Activated CD4-positive, alpha-beta T cell treated with anti-CD3 and anti-CD28 coated beads, Interleukin-2, Interleukin-4, amounts not matched to agents 100 ng/mL and 50 ng/mL, durations not matched to agents 16 hours and 8 hours (primary cell): ENCODE data around the gene MAD1L1.

Source experiments
- DNase-seq: peaks from one replicate; pipeline ENCODE4 v3.0.0-alpha.2; 2020; ENCODE audit warnings: low spot score

Gene MAD1L1

DNA sequence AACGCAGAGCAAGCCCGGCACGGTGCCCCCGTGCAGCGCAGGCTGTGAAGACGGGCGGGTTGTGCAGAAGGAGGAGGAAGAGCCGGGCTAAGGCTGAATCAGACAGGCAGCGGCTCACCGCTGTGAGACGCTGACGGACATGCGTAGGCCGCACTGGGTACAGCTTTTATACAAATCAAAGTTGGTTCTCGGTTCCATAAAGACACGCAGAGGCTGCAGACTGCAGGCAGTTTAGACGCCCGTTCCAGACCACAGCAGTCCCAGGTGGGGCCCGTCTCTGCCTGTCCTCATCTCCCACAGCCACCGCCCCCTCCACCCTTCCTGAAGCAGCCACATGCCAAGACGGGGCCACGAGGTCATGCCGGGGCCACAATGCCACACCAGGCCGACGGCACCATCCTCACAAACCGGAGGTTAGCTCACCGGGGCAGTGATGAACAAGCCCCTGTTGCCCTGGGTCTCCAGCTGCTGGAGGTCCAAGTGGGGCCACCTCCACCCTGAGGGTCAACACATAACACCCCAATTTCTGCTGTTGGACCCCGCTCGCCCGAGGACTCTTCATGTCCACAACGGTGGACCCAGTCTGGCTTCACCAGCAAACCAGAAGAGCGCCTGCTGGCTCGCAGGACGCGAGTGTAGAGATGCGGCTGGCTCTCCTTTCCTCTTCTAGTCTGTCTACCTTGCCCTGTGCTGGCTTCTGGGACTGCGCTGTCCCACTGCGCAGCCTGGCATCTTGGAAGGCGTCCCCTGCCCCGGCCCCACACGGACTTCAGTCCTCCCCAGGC lies 335.5 kb downstream of the MAD1L1 start:
- DNase-seq: no peak

DNA sequence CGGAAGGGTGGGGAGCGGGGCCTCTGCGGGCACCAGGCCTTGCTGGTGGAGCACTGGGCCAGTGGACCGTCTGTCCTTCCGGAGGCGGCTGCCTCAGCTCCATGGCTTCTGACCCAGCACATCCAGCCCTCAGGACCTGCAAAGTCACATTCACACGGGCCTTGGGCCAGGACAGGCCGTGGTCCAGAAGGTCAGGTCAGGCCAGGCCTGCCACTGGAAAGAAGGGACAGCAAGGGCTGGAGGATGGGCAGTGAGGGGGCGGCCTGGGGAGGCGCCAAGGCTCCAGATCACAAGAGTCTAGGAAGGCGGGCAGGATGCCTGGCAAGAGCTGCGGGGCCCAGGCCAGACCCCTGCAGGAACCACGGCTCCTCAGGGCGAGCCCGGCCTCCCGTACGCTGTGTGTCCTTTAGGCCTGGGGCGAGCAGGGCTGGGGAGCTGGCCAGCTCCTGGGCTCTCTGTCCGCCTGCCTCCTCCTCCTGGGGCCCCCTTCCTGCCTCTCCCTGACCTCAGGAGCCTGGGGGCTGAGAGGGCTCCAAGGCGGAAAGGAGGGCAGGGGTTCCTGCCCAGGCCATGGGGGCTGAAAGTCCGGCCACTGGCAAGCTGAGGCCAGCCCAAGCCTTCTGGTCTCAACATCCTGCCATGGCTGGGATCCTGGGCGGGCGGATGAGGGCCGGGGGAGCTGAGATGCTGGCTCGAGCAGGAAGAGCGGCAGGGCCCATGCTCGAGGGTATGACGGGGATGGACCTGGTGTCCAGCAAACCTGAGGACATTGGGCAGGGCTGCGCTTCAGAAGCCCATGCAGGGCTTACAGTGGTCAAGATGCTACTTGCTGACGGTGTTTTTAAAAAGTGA lies 336.9 kb downstream of the MAD1L1 start:
- no peak for DNase-seq

DNA sequence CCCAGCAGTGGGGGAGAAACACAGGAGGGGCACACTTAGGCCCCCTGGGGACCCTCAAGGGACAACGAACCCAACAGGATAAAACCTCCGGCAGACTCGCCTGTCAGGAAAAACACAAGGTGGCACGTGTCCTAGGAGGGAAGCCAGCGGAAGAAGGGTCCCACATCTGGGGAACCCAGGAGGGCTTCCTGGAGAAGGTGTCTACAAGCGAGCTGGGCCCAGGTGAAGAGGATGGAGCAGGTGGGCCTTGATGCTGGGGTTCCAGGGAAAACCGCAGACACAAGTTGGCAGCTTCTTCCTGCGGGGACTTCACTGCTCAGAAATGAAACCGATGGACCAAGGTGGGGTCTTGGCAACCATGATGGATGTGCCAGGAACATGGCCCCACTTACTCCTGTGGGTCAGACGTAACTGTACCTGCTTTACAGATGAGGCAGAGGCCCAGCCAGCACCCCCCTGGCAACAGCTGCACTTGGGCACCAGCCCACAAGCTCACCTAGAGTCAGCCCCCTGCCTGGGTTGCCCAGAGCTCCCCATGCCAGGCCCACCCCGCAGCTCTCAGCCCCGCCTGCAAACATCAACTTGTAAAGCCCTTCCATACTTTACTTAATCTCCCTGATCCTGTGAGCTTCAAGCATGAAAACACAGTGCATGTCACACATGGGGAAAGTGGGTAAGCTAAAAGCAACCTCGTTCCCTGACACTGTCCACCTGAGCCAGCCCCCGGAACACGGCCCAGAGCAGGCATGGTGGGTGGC lies 337.7 kb downstream of the MAD1L1 start:
- no peak for DNase-seq

DNA sequence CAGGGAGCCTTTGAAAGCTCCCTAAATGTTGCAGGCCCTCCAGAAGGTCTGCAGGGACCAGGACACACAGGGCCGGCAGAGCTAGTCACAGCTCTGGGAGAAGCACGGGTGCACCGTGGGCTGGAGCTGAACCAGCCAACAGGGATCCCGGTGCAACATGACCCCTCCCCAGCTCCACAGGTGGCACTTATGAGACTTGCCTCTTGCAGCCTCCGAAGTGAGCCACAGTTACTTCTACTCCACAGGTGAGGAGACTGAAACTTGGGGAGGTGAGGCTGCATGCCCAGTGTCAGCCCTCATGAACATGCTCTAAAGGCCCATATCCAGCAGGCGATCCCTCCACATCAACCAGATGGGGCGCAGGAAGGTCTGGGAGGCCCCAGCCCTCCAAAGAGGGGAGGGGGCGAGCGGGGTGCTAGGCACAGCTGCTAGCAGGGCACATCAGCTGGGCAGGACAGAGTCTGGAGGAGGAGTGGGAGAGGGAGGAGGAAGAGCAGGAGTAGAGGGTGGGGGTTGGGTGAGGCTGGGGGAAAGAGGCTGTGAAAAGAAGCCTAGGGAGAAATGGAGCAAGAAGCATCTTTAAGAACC lies 338.3 kb downstream of the MAD1L1 start:
- no peak for DNase-seq

DNA sequence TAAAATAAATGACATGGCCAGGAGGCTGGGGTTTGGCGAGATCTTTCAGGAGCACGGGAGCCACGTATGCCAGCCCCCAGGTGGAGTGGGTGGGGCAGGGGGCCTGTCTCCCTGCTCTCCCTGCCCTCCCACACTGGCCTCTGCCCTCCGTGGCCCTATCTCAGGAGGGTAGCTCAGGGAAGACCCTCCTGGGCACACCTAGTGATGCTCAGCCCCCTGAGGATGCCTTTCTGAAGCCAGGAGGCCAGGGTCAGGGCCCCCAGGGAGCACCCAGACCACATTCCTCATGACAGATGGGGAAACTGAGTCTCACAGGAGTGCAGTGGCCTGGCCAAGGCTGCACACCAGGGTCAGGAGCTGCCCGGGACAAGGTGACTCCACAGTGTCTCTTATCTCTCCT lies 339.3 kb downstream of the MAD1L1 start:
- no peak for DNase-seq

DNA sequence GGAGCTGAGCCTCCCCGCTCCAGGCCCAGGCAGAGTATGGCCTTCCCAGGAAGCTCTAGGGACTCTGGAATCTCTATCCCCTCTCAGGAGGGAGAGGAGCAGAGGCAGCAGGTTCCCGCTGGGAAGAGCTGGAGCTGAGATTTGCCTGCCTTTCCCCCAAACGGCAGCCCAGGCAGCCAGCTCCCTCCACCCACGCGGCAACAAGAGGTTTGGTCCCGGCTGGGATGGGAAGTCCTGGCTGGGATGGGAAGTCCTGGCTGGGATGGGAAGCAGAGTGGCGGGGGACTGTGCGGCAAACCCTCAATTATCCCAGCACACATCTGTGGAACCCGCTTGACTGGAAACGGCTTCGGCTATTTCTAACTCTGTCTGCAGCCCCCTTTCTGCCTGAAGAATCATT lies 339.7 kb downstream of the MAD1L1 start:
- no peak for DNase-seq

DNA sequence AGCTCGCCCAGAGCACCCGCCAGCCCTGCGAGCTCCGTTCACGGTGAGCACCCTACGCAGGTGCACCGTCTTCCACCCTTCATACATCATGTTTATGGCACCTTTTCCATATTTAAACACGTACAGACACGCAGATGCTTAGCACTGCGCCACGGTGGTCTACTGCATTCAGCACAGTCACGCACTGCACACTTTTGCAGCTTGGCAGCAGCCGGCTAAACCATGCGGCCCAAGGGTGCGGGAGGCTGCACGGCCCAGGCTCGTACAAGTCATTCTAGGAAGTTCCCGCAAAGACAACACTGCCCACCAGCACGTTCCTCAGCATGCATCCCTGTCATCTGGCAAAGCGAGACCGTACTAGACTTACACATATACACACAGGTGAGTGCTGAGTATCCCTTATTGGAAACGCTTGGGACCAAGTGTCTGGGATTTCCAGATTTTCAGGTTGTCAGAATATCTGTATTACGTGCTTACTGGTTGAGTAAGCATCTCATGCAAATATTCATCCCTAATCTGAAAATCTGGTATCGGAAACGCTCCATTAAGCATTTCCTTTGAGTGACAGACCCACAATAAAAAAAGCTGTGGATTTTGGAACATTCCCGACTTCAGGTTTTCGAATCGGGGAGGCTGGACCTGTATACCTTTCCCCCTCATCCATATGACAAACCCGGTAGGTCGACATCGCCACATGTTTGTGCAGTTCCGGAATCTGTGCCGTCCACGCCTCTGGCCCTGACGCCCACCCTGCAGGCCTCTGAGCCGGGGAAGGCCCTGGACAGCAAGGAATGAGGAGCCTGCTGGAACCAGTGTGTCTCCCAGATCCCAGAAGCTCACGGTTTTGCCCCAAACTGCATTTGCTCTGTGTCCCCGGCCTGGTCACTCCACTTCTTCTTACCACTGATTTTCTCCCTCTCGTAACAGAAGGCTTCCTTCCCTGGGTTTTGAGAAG lies 340.5 kb downstream of the MAD1L1 start:
- no peak for DNase-seq

DNA sequence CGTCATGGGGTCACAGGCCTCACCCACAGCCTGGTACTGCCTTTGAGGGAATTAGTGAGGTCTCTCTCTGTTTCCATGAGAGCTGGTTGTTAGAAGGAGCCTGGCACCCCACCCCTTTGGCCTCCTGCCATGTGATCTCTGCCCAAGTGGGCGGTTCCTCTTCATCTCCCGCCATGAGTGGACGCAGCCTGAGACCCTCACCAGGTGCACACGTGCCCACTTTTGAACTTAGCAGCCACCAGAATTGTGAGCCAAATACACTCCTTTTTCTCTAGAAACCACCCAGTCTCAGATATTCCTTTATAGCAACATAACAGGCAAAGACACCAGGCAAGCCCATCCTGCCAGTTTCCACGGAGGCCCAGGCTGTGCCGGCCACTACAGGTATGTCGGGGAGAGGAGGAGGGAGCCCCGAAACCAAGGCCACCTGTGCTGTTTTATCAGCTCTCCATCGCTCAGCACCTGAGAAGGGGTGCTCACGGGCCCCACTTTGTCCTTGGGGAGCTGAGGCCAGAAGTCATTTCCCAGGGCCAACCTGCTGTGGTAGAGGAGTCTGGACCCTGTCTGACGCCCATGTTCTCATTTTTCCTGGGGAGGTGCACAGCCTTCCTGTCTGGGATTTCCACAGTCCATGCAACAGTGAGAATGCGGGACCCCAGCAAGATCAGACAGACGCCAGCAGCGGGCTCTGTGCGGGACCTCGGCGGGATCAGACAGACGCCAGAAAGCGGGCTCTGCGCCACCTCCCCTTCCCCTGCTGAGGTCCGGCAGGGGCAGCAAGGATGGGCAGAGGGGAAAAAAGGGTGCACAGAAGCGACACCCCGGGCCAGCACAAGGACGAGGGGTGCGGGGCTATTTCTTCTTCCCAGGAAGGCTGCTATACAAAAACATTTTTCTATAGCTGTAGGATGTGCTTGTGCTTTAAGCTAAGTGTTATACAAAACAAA lies 342.2 kb downstream of the MAD1L1 start:
- no peak for DNase-seq

DNA sequence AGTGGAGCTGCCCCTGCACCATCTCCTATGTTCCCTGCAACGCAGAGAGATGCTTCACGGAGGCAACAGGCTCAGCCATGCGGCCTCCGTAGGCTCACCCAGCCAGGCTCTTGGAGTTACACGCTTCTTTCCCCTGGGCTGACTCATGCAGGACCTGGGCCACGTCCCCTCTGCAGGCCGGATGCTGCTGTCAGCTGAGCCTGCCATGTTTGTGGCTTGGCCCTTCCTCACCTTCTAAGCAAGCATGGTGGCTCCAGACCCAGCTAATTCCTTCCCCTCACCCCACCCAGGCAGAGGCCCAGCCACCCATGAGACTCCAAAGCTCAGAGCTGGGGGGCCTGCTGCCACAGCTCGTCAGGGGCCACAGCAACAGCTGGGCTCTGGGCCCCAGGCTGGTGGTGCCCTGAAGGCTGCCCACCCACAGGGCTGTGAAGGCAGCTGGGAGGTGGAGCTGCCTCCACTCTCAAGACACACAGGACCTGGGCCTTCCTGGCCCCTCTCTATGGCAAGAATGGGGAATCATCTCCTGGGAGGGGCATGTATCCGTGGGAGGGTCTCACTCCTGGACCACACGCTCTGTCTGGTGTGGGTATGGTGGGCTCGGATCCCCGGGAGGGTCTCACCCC lies 343.1 kb downstream of the MAD1L1 start:
- no peak for DNase-seq

DNA sequence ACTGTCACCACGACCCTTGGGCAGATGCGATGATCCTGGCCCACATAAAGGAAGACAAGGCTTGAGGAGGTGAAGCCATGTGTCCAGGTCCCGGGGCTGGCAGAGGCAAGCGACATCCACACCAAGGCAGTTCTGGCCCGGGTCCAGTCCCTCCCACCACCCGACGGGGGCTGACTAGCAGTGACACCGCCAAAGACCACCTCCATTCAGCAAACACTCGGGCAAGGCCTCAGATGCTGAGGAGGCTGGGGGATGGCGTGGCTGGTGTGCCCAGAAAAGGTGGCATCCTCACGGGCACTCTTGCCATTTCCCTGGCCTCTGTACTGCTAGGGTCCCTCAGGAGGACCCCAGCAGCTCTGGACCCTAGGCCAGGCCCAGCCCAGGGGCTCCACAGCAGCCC lies 343.7 kb downstream of the MAD1L1 start:
- no peak for DNase-seq

DNA sequence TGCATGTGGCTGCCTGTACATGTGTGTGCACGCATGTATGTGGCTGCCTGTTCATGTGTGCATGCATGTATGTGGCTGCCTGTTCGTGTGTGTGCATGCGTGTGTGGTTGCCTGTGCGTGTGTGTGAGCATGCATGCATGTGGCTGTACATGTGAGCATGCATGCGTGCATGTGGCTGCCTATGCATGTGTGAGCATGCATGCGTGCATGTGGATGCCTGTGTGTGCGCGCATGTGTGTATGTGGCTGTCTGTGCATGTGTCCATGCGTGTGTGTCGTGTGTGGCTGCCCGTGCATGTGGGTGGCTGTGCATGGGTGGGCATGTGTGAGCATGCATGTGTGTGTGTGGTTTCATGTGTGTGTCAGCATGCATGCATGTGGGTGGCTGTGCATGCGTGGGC lies 344.3 kb downstream of the MAD1L1 start:
- DNase-seq: no peak

DNA sequence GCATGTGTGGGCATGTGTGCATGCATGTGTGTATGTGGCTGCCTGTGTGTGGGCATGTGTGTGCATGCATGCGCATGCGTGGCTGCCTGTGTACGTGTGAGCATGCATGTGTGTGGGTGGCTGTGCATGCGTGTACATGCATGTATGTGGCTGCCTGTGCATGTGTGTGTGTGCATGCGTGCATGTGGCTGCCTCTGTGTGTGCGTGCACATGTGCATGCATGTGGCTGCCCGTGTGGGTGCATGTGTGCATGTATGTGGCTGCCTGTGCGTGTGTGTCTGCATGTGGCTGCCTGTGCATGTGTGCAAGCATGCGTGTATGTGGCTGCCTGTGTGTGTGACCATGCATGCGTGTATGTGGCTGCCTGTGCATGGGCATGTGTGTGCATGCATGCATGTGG lies 345.5 kb downstream of the MAD1L1 start:
- DNase-seq: no peak

DNA sequence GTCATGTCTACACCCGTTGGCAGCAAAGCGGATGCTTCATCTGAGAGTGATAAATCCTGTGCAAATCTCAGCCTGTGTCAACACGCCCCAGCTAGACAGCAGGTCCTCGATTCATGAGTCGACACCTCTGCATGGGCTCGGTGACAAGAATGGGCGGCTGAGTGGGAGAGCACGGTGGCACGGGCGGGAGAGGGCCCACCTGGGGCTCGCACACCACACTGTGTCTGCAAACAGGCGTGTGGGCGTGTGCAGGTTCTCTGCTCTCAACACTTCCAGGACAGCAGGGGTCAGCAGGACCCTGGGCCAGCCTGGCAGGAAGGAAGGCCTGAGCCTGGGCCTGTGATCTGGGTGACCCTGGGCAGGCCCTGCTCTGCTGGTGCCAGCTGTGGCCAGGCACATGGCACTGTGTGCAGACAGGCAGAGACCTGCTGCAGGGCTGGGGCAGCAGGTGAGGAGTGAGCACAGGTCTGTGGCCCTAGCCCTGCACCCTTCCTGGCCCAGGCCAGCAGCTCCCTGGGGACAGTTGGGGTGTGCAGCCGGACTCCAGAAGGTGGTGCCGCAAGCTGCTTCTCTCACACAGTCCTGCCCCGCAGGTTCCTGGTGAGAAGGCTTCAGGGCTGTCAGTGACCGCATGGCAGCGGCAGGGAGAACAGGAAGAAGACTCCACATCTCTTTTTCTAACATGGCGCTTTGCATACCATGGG lies 346.2 kb downstream of the MAD1L1 start:
- DNase-seq: no peak

DNA sequence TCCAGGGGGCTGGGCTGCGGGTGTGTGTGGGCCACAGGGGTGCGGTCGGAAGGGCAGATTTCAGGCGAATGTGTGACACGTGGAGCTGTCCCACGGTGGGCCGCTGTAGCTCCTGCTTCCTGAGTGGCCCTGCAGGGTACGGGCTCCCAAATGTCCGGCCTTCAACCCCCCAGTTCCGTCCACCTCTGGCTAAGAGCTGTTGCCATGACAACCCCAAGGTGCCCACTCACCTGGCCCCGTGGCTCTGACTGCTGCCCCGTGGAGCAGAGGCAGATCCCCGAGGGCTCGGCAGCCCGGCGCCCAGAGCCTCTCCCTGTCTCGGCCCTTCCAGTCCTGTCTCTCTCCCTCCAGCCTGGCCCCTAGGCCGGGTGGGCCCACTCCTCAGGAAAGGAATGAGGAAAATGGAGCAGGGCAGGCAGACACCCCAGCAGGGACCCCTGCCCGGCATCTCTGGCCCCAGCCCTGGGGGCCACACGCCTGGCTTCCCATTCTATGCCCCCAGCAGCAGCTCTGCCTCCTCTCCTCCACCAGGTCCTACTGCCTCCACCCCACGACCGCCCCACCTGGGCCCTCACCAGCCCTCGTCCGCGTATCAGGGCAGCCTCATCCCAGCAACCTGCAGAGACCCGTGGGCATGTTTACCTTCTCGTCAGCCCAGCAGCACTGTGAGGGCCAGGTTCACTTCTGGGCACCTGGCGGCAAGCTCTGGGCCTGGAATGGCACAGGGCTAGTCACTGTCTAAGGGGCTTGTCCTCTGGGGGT lies 347.1 kb downstream of the MAD1L1 start:
- DNase-seq: no peak

DNA sequence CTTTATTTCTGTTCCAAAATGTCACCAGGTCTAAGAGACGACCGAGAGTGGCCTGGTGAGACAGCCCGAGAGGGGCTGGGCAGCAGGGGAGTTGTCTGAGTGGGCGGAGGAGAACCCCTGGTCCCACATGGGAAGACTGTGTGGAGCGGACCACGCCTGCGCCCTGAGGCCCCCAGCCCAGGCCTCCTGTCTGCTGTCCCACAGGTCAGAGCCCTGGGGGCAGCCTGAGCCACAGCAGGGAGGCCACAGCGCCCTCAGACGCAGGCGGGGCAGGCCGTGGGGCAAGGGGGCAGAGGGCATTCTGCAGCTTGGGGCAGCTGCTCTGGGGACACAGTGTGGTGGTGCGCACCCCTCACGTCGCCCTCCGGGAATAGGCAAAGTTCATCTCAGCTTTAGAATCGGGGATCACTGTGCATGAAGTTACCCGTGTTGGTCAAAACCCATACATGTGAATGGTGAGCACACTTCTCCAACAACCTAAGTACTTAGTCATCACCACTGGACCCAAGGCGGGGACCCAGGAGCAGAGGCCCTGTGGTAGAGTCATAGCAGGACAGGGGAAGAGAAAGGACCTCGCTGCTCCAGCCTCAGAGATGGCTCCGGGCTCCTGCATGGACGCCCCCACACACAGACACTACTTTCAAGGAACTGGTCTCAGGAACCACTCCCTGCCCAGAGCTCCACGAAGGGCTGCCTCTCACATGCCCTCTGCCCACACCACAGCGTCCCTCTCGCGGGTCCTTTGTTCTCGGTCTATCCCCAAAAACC lies 348.0 kb downstream of the MAD1L1 start:
- DNase-seq: no peak

DNA sequence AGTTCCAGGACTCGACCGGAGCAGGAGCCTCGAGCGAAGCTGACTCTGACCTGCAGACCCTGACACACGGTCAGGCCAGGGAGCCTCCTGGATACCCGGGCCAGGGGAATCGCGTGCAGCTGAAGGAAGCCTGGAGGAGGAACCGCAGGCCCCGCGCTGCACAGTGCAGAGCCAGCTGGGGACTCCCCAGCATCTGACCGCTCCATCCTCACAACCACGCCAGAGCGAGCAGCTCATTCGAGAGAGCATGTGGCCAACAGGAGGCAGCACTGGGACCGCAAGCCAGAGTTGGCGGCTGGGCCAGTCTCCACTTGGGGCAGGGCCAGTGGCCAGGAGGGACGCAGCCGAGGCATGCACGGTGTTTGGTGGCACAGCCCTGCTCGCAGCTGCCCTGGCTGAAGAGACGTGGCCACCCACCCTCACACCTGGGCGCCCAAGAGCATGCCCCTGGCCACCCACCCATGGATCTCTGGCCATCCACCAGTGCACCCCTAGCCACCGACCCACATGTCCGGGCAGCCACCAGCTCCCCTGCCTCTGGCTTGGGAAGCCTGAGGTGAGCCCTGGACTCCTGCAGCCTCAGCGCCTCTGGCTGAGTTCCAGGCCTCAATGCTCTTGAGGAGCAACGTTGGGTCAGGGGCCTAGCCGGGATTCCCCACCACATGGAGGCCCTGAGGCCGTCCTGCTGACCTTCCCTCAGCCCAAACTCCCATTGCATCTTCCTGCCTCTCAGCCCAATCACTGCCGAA lies 348.7 kb downstream of the MAD1L1 start:
- DNase-seq: no peak
